IMR-90 (cell line): ENCODE measurements around the gene THEMIS2. TPM values are rescaled to one million over a fixed set of nuclear protein-coding genes. Genes with fewer than 3 reads are reported as not detected.

ENCODE experiments used
- ATAC-seq: fragments of 200-7000 bp; cut with Tn5 transposase; 2 replicates; pipeline ENCODE4 v1.9.1; 2020; ENCODE audit warnings: low read depth, mild to moderate bottlenecking, moderate library complexity
- BruUV-seq: library from RNA; stranded (reverse); fragments of 400-500 nt; replicated peaks from 2 replicates; lab custom pipeline; 2021; lab: Mats Ljungman, UMichigan
- CTCF ChIA-PET: fragments of 300-600 bp; formaldehyde crosslinking; extraction: SDS; loops from one replicate; lab custom pipeline; 2021; ENCODE audit warnings: antibody characterized with exemption; lab: Yijun Ruan, JAX
- POLR2A ChIA-PET: fragments of 300-600 bp; sonication (Branson Sonifier 250); formaldehyde crosslinking; loops from one replicate; lab custom pipeline; 2022; ENCODE audit warnings: antibody characterized with exemption; ENCODE audit not compliant: unreplicated experiment; lab: Charles Lee
- DNase-seq: peaks from one replicate; pipeline ENCODE4 v3.0.0; 2013
- H2AFZ ChIP-seq: replicated peaks from 2 replicates; pipeline ENCODE3; 2013; ENCODE audit warnings: low read length, mild to moderate bottlenecking; ENCODE audit not compliant: poor library complexity
- H2AK5ac ChIP-seq: 2 replicates; pipeline ENCODE4 v1.6.1; 2013; ENCODE audit warnings: low read depth, low read length, inconsistent platforms
- H2AK9ac ChIP-seq: replicated peaks from 2 replicates; pipeline ENCODE3; 2013; ENCODE audit warnings: mild to moderate bottlenecking, low read depth, low read length, moderate library complexity; ENCODE audit not compliant: poor library complexity
- H2BK120ac ChIP-seq: 2 replicates; pipeline ENCODE4 v1.6.1; 2013; ENCODE audit warnings: low read depth, low read length, inconsistent platforms
- H2BK15ac ChIP-seq: 3 replicates; pipeline ENCODE4 v1.6.1; 2013; ENCODE audit warnings: low read depth, low read length, inconsistent platforms
- H2BK20ac ChIP-seq: 2 replicates; pipeline ENCODE4 v1.6.1; 2013; ENCODE audit warnings: low read depth, mild to moderate bottlenecking, inconsistent platforms, low read length, moderate library complexity
- H2BK5ac ChIP-seq: 2 replicates; pipeline ENCODE4 v1.6.1; 2013; ENCODE audit warnings: mild to moderate bottlenecking, low read depth, low read length, inconsistent platforms; ENCODE audit not compliant: poor library complexity, severe bottlenecking
- H3K14ac ChIP-seq: replicated peaks from 2 replicates; pipeline ENCODE4 v1.6.1; 2013; ENCODE audit warnings: low read depth, low read length, inconsistent platforms
- H3K18ac ChIP-seq: 2 replicates; pipeline ENCODE4 v1.6.1; 2013; ENCODE audit warnings: low read depth, low read length, control low read depth
- H3K23ac ChIP-seq: 2 replicates; pipeline ENCODE4 v1.6.1; 2013; ENCODE audit warnings: low read depth, low read length, inconsistent platforms
- H3K27ac ChIP-seq: 2 replicates; pipeline ENCODE4 v1.5.1; 2013; ENCODE audit warnings: mild to moderate bottlenecking, control low read depth, low read length; ENCODE audit not compliant: insufficient read depth
- H3K27me3 ChIP-seq: 2 replicates; pipeline ENCODE4 v1.6.1; 2013; ENCODE audit warnings: low read length; ENCODE audit not compliant: control insufficient read depth, insufficient read depth
- H3K36me3 ChIP-seq: 2 replicates; pipeline ENCODE4 v1.6.1; 2013; ENCODE audit warnings: low read length, mixed read lengths; ENCODE audit not compliant: control insufficient read depth, insufficient read depth
- H3K4ac ChIP-seq: 2 replicates; pipeline ENCODE4 v1.6.1; 2013; ENCODE audit warnings: low read depth, low read length, inconsistent platforms
- H3K4me1 ChIP-seq: 2 replicates; pipeline ENCODE4 v1.6.1; 2013; ENCODE audit warnings: low read length, mixed read lengths; ENCODE audit not compliant: control insufficient read depth, insufficient read depth
- H3K4me2 ChIP-seq: 2 replicates; pipeline ENCODE4 v1.6.1; 2013; ENCODE audit warnings: low read depth, mild to moderate bottlenecking, control low read depth, low read length, moderate library complexity
- H3K4me3 ChIP-seq: 2 replicates; pipeline ENCODE4 v1.5.1; 2013; ENCODE audit warnings: low read depth, mild to moderate bottlenecking, control low read depth, low read length, moderate library complexity; ENCODE audit not compliant: insufficient read depth
- H3K56ac ChIP-seq: 2 replicates; pipeline ENCODE4 v1.6.1; 2013; ENCODE audit warnings: low read length, inconsistent platforms; ENCODE audit not compliant: insufficient read depth; ENCODE audit errors: extremely low read depth
- H3K79me1 ChIP-seq, 2 experiments: 2 replicates each; pipeline ENCODE4 v1.6.1; 2013; ENCODE audit warnings: low read length in 2 of 2, inconsistent platforms in 1 of 2, low read depth in 1 of 2
- H3K9ac ChIP-seq: 2 replicates; pipeline ENCODE4 v1.6.1; 2013; ENCODE audit warnings: low read depth, low read length, control low read depth
- H3K9me1 ChIP-seq: 2 replicates; pipeline ENCODE4 v1.6.1; 2013; ENCODE audit warnings: low read length, inconsistent platforms; ENCODE audit not compliant: insufficient read depth
- H3K9me3 ChIP-seq: 2 replicates; pipeline ENCODE4 v1.6.1; 2013; ENCODE audit warnings: low read length; ENCODE audit not compliant: control insufficient read depth, insufficient read depth
- H4K20me1 ChIP-seq: 2 replicates; pipeline ENCODE4 v1.6.1; 2013; ENCODE audit warnings: low read length, inconsistent platforms; ENCODE audit not compliant: insufficient read depth
- H4K5ac ChIP-seq: 2 replicates; pipeline ENCODE4 v1.6.1; 2013; ENCODE audit warnings: mild to moderate bottlenecking, low read depth, low read length, control low read depth
- H4K8ac ChIP-seq, 2 experiments: 2 replicates each; pipeline ENCODE4 v1.6.1; 2013; ENCODE audit warnings: low read depth in 2 of 2, low read length in 2 of 2, control low read depth in 1 of 2, inconsistent platforms in 1 of 2
- H4K91ac ChIP-seq: 2 replicates; pipeline ENCODE4 v1.6.1; 2013; ENCODE audit warnings: low read depth, low read length, inconsistent platforms; ENCODE audit not compliant: insufficient read depth
- CTCF ChIP-seq: conservative IDR thresholded peaks from 2 replicates; pipeline ENCODE4 v1.5.1; 2012; ENCODE audit warnings: mild to moderate bottlenecking, low read depth, low read length, improper control_type of control experiment
- WGBS, 2 experiments: methylation state at CpG; one replicate each; pipeline versions ENCODE4 v1.1.5 to v1.1.7; 2013; ENCODE audit warnings: missing lambda C conversion rate in 2 of 2; ENCODE audit not compliant: insufficient read length in 1 of 2; ENCODE audit errors: extremely low coverage in 2 of 2; 5-methylcytosine and 5-hydroxymethylcytosine counted together
- dilution Hi-C: fragments of 300-500 bp; cut with HindIII; formaldehyde crosslinking; loops from one replicate; pipeline ENCODE4 v1.14.3; 2018; ENCODE audit warnings: low sequenced_read_pairs; ENCODE audit not compliant: unreplicated experiment
- in situ Hi-C: fragments of 300-500 bp; cut with MboI; formaldehyde crosslinking; loops from 3 replicates; pipeline ENCODE4 v1.14.3; 2019; ENCODE audit warnings: low sequenced_read_pairs, inconsistent platforms, mixed read lengths
- intact Hi-C: fragments of 100-400 bp; cut with micrococcal nuclease; formaldehyde crosslinking; loops from 2 replicates; pipeline ENCODE4 v1.10.0; 2022
- polyA plus RNA-seq, 3 experiments: library from polyadenylated mRNA; depleted of rRNA; stranded (reverse); fragments of >200 nt; gene quantifications; 2 replicates each; pipeline ENCODE4 v1.2.3, GENCODE V29; 2012; ENCODE audit warnings: low replicate concordance in 1 of 3
- total RNA-seq: library from RNA; depleted of rRNA; stranded (reverse); fragments of >200 nt; gene quantifications from 2 replicates; pipeline ENCODE4 v1.2.3, GENCODE V29; 2012

The THEMIS2 gene
- total and polyA plus RNA-seq, 2 of the 4 experiments (the other 2 are of a cell fraction), result 4.5 to 5.0 TPM

GRCh38 chr1:27865821-27866220 is 6.5 kb upstream of the THEMIS2 start:
- H2BK15ac ChIP-seq, result no peak overlapping the region
- no peak overlapping the region for H3K14ac ChIP-seq
- no peak overlapping the region for H2AK9ac ChIP-seq
- no peak overlapping the region for H3K4ac ChIP-seq
- no peaks in the 10 kb centered on the region for H3K9me3 ChIP-seq
- no peak overlapping the region for H4K5ac ChIP-seq
- no peak overlapping the region for H2BK20ac ChIP-seq
- CTCF ChIA-PET, result no interaction called here
- H3K9me1 ChIP-seq, result peaks cover 13% of the 10 kb centered on the region
- BruUV-seq, result no TSS peak
- intact Hi-C loops (no loop called here), dilution Hi-C loops (no loop called here), in situ Hi-C loops (loop anchor here (25.0 kb wide), 1 partner anchor 346 kb away; no protein-coding TSS in a partner anchor)
- no peak overlapping the region for H4K8ac ChIP-seq
- H4K91ac ChIP-seq, result no peak overlapping the region
- no peak overlapping the region for H3K4me3 ChIP-seq
- peaks cover 13% of the 10 kb centered on the region for H3K4me1 ChIP-seq
- no peak overlapping the region for H3K23ac ChIP-seq
- POLR2A ChIA-PET, result no interaction called here
- no peaks in the 10 kb centered on the region for H4K20me1 ChIP-seq
- H2AK5ac ChIP-seq, result no peak overlapping the region
- H3K36me3 ChIP-seq, result no peaks in the 10 kb centered on the region
- TF ChIP-seq CTCF, result no peak
- no peak overlapping the region for H2BK120ac ChIP-seq
- ATAC-seq (no peak), DNase-seq (no peak)
- no peak overlapping the region for H3K18ac ChIP-seq
- H2AFZ ChIP-seq, result no peak overlapping the region
- WGBS, 2 experiments, result 100% methylated on average over 2 of the region's 10 CpGs; no CpG with 5 or more reads in 1 of the 2 experiments
- no peak overlapping the region for H3K4me2 ChIP-seq
- H3K56ac ChIP-seq, result no peak overlapping the region
- no peaks in the 10 kb centered on the region for H3K27me3 ChIP-seq
- H3K79me1 ChIP-seq, result no peaks in the 10 kb centered on the region
- H3K9ac ChIP-seq, result no peak overlapping the region
- no peak overlapping the region for H3K27ac ChIP-seq
- no peak overlapping the region for H2BK5ac ChIP-seq
